K562 (cell line): ENCODE measurements around the gene MRPL10.

Source experiments
- EP300 ChIP-seq: IDR thresholded peaks from 2 replicates; pipeline ENCODE4 v1.6.1; 2012; ENCODE audit warnings: low read length, improper control_type of control experiment
- HDAC2 ChIP-seq: fragments of 450-650 bp; IDR thresholded peaks from 2 replicates; pipeline ENCODE4 v1.6.1; 2016; ENCODE audit warnings: mild to moderate bottlenecking
- HLTF ChIP-seq: fragments of 450-650 bp; IDR thresholded peaks from 2 replicates; pipeline ENCODE4 v1.6.1; 2016
- MEIS2 ChIP-seq: fragments of 450-650 bp; IDR thresholded peaks from 2 replicates; pipeline ENCODE4 v1.6.1; 2014; ENCODE audit warnings: mild to moderate bottlenecking; ENCODE audit not compliant: partially characterized antibody
- MYNN ChIP-seq, 2 experiments: sonication (generic); formaldehyde crosslinking in 1 of 2; IDR thresholded peaks; 2 replicates each; pipeline versions ENCODE4 v1.5.0 to v1.6.1; 2016 to 2020; ENCODE audit warnings: antibody characterized with exemption in 1 of 2, missing genetic modification reagents in 1 of 2
- NCOA6 ChIP-seq: fragments of 450-650 bp; IDR thresholded peaks from 2 replicates; pipeline ENCODE4 v1.6.1; 2017; ENCODE audit warnings: mild to moderate bottlenecking
- NFE2L1 ChIP-seq: fragments of 450-650 bp; IDR thresholded peaks from 2 replicates; pipeline ENCODE4 v1.6.1; 2016; ENCODE audit warnings: missing genetic modification characterization, low read depth, mild to moderate bottlenecking, missing compliant biosample characterization, moderate library complexity, borderline replicate concordance
- POLR2A ChIP-seq: fragments of 450-650 bp; conservative IDR thresholded peaks from 2 replicates; pipeline ENCODE4 v1.6.1; 2016
- TBP ChIP-seq: optimal IDR thresholded peaks from 2 replicates; pipeline ENCODE3; 2011; ENCODE audit warnings: low read depth, low read length, improper control_type of control experiment
- ZNF766 ChIP-seq: fragments of 200-800 bp; sonication (Bioruptor generic); conservative IDR thresholded peaks from 2 replicates; pipeline ENCODE4 v1.6.1; 2016; ENCODE audit warnings: missing genetic modification characterization, missing compliant biosample characterization

- TF ChIP-seq ZNF766 (CRISPR knock-in tag): 0 out of 2 replicates have a peak, but pooled peaks have one; percentile 46
- no peak; the same call in 1 of the 2 replicates for TF ChIP-seq HLTF
- no peak for TF ChIP-seq EP300
- no peak for TF ChIP-seq NCOA6
- no peak for TF ChIP-seq NFE2L1
- peak; percentile 75 for TF ChIP-seq POLR2A
- no peak for TF ChIP-seq TBP
- TF ChIP-seq MEIS2: no peak
- no peak; the same call in 1 of the 2 replicates for TF ChIP-seq MYNN (IDR thresholded peaks at IDR 0.05)
- TF ChIP-seq MYNN (CRISPR knock-in tag; IDR thresholded peaks at IDR 0.05): no peak
- 0 out of 2 replicates have a peak, but pooled peaks have one; percentile 17 for TF ChIP-seq HDAC2
Measured at GRCh38 chr17:47840742-47841487, 9.6 kb upstream of the MRPL10 start, which contains the start of gene SCRN2.
